Hematopoietic multipotent progenitor cell treated with erythropoietin and hydrocortisone succinate and interleukin-3 and kit ligand, for 17 days (in vitro differentiated cells): ENCODE data around the gene RAD9B.
"Not testable (repeated sequence)": the region's sequence is repeated elsewhere in the genome, so short reads cannot be mapped to it uniquely, and the experiment has no call there.

ENCODE experiments used
- DNase-seq: peaks from one replicate; pipeline ENCODE4 v3.0.0-alpha.2; 2015; ENCODE audit warnings: low spot score

The RAD9B gene

GRCh38 chr12:110528277-110528839 is 26.2 kb downstream of the RAD9B start:
- no peak for DNase-seq

DNA sequence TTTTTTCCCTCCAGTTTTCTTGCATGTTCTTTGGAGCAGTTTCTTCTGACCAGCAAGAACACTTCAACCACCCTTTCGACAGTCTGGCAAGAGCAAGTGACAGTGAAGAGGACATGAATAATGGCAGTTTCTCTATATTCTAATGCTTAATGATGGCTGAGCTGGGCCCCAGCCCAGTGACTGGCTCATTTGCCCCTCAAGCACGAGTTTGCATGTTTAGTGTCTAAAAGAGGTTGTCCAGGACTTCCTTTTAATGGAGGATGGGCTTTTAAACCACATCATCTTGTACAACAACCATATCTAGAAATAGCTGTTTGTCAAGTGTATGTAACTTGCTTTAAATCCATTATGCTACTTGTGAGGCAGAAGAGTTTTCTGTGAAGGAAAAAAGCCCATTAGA is 28.4 kb downstream of the RAD9B start:
- no peak for DNase-seq

- DNase-seq = no peak
These were observed 29.7 kb downstream of the RAD9B start for GRCh38 chr12:110531741-110532333.

DNA sequence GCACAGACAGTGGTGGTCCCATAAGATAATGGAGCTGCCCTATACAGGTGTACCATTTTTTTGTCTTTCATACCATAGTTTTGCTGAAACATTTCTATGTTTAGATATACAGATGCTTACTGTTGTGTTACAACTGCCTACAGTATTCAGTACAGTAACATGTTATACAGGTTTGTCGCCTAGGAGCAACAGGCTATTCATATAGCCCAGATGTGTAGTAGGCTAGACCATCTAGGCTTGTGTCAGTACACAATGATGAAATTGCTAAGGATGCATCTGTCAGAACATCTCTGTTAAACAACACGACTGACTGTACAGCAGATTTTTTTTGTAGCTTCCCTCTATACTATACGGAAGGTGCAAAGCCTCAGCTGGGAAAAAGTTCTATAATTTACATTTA is 30.5 kb downstream of the RAD9B start:
- no peak for DNase-seq

DNA sequence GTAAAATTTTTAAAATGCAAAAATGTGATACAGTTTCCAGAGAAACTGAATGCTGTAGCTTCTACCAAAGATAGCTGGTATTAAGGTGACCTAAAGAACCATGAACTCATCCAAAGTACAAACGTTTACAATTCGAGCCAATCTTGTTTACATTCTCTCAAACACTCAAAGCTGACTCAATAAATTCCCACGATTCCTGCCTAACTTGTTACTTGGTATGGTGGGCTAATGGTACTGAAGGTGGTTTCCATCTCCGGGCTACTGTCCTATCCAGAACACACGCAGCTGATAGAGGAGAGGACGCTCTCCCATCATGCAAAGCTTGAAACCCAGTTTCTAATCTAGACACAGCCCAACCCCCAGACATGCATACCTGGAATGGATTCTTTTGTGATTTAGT is 31.5 kb downstream of the RAD9B start:
- DNase-seq = no peak

- no peak for DNase-seq
These were observed 32.7 kb downstream of the RAD9B start for GRCh38 chr12:110534811-110535210.

GRCh38 chr12:110536834-110537604 is 34.9 kb downstream of the RAD9B start:
- no peak for DNase-seq

DNA sequence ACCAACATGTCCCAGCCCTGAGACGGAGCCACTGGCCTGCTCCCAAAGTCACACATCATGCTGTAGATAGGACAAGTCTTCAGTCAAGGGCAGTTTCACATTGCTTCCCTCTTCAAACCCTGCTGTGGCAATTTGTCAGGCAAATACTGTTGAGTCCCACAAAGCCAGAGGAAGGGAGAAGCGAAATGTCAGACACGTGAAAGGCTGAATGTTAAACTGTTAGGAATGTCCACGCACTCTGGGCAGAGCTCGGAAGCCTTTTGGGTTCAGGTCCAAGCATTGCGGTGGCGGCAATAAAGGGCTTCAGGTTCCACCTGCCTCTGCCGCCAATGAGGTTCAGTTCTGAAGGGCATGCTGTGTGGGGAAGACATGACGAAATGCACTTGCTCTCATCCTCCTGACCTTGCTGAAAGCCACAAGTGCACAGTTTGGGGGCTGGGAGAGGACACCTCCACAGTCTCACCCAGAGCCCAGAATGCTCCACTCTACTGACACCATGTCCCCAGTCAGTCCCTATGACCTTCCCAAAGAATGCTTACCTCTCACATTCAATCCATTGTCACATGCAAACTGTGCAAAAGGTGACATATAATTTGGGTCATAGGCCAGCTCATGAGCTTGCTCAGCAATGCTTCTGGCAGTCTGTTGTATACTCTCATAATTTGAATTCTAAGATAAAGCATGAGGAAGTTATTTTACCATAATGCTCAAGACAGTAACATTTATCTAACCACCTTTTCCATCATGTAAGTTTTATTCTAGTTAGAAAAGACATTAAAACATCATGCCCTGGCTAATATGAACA is 35.7 kb downstream of the RAD9B start:
- no peak for DNase-seq

DNA sequence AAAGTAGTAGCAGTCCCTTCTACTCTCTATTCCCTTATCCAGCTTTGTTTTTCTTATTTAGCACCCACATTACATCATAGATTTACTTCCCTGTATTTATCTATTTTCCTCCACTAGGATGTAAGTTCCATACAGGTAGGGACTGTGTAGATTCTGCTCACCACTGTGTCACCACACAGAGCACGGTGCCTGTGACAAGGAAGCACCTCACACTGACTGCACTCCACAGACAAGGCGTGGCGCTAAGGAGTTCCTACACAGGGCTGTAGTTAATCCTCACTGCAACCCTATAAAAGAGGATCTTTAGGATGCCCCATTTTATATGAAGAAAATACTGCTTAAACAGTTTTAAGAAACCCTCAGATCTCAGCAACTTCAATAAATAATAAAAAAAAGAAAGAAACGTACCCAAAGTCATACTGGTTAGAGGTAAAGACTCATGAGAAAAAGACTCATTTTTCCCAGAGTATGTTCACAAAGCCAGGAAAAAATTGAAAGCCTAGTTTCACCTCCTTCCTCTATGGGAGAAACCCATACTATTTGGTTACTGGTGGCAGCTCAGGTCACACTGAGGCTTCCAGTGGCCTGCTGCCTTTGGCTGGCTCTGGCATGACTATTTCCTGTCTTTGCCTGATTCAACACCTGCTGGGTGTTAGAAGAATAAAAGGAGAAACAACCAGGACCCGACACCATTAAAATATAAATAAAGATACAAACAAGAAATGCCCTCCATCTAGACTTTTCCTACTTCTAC is 36.9 kb downstream of the RAD9B start:
- no peak for DNase-seq

DNA sequence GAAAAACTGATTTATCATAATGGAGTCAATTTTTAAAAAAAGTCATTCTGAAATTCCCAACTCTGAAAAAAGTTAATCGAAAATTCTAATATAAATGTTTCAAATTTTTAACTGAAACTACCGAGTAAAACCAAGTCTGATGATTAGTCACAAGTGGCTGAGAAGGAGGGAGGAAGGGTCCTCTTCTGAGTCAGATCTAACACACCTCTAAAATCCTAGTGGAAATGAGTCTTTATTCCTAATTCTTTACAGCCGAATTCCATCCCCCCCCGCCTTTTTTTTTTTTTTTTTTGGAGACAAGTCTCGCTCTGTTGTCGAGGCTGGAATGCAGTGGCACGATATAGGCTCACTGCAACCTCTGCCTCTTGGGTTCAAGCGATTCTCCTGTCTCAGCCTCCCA is 37.9 kb downstream of the RAD9B start:
- no peak for DNase-seq

DNA sequence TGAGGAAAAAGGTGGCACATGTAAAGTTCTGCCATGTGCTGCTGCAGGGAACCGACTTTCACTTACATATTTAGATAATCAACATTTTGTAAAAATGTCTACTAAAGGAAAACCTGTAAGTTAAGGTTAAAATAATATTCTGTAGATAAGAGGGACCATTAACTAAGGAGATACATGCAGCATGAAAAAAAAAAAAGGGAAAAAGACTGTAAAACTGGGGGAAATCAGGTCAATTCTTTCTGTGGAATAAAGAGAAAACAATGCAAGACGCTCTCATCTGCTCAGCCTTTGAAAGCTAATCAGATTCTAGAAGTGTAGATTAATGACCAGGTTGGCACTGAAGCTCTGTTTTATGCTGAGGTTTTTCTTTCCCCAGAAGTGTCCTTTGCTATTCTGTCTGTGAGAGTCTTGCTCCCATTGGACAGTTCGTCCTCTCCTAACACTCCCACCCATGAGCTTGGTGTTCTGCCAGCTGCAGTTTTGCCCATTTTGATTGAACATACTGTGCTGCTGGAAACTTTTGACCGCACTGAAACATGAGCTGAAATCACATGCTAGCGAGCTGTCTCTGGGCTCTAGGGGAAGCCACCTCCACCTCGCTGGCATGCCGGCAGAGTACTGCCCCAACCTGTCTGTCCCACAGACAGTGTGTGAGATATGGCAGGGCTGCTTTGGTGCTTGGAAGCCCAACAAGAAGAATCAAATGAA is 41.3 kb downstream of the RAD9B start:
- no peak for DNase-seq

- no peak for DNase-seq
These were observed 41.8 kb downstream of the RAD9B start for GRCh38 chr12:110543965-110544364.

- DNase-seq = not testable (repeated sequence)
These were observed 43.1 kb downstream of the RAD9B start for GRCh38 chr12:110545259-110545658.

GRCh38 chr12:110545812-110546211 is 43.7 kb downstream of the RAD9B start:
- no peak for DNase-seq

DNA sequence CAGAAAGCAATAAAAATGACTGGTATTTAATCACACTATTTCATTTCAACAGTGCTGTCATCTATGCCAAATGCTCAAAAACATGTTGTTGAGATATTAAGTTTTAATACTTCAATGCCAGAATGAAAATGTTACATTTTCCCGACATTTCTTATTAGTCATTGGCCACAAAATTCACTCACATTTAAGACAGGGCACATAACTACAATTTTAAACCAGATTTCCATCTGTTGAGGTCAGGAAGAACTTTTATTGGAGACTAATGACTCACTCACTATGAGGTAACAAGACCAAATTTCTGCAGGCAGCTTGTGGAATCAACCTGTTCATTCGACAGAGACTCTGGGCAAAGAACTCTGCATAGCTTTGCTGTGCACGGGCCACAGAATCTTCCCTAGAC is 44.2 kb downstream of the RAD9B start:
- DNase-seq = no peak

- DNase-seq = no peak
These were observed 45.0 kb downstream of the RAD9B start for GRCh38 chr12:110547090-110547489.

DNA sequence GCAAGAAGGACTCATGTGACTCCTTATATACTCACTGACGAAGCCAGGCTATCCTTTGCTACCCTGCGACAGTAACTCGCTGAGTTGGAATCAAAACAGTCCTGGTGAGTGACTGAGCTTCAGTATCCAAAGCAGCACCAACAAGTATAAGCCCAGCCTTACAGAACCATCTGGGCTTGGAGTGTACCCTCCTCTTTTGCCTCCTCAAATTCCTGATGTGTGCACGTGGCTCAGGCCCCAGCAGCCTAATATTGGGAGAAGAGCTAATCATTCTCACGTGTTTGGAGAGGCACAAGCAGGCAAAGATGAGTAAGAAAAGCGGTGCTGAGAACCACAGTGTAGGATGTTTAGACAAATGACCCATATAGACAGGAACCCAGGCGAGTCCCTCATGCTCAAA is 46.5 kb downstream of the RAD9B start:
- DNase-seq = no peak

- no peak for DNase-seq
These were observed 47.6 kb downstream of the RAD9B start for GRCh38 chr12:110549716-110550115.

DNA sequence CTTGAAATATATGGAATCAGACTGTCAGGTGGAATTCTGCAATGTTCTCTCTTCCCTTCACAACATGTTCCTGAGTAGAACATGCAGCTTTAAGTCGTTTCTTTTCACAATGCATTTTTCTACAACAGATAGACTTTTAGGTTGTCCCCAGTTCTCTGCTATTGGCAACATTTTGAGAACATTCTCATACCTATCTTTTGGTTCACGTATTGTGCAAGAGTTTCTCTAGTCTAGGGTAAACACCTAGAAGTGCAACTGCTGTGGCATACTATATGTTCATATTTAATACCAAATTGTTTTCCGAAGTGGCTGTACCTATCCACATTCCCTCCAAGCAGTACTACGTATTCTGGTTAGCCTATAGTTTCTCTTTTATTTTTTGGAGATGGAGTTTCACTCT is 48.9 kb downstream of the RAD9B start:
- DNase-seq = no peak
